ENCODE data around the gene UGGT1. TPM values are rescaled to one million over a fixed set of nuclear protein-coding genes. Genes with fewer than 3 reads are reported as not detected.

The UGGT1 gene
- polyA plus RNA-seq, 3 donors from 2014 or later, result 10.9 to 32.4 (median 11.2) TPM

- H3K4me3 Mint-ChIP-seq, result no peak overlapping the region
- no peaks in the 10 kb centered on the region for H3K36me3 Mint-ChIP-seq
- DNase-seq, result no peak
- H3K27ac Mint-ChIP-seq, result no peak overlapping the region
- peaks cover 0 to 2% (median 0%) of the 10 kb centered on the region in 3 donors for H3K27me3 Mint-ChIP-seq (ENCODE audit: low read depth in 3 of 3)
- H3K9me3 Mint-ChIP-seq, result no peaks in the 10 kb centered on the region
- no peaks in the 10 kb centered on the region for H3K4me1 Mint-ChIP-seq
Measured at GRCh38 chr2:128227862-128228261, 136.9 kb downstream of the UGGT1 start.

DNA sequence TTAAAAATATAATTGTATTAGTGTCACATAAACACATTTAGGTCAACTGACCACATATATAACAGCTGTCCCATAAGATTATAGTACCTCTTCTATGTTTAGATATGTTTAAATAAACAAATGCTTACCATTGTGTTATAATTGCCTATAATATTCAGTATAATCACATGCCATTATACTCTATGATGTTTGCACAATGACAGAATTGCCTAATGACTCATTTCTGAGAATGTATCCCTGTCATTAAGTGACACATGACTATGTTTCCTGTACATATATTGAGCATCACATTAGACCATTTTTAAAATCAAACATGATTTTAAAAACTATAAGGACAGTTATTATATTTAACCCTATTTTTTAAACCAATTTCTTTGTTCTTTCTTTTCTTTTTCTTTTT lies 137.9 kb downstream of the UGGT1 start:
- Mint-ChIP-seq H3K4me1 (peaks cover 4 to 5% of the 10 kb centered on the region in 2 donors), H3K4me3 (no peak overlapping the region), H3K27me3 (ENCODE audit: low read depth in 3 of 3) (peaks cover 0 to 5% (median 0%) of the 10 kb centered on the region in 3 donors)

GRCh38 chr2:128232965-128233789 lies 142.2 kb downstream of the UGGT1 start:
- Mint-ChIP-seq H3K9me3 (no peaks in the 10 kb centered on the region), H3K36me3 (no peaks in the 10 kb centered on the region), H3K4me3 (peak overlapping the region; percentile 83 to 90 (median 86)), H3K27me3 (ENCODE audit: low read depth in 3 of 3) (peaks cover 0 to 9% (median 3%) of the 10 kb centered on the region in 3 donors), H3K4me1 (peaks cover 4 to 7% of the 10 kb centered on the region in 2 donors), H3K27ac (peak overlapping the region in 4 of 6 donors; percentile 64 to 81 (median 70))
- DNase-seq, result peak; percentile 75 to 81 (median 77)

More for the DNA sequence above, 137.9 kb downstream of the UGGT1 start:
- DNase-seq, result no peak
- no peaks in the 10 kb centered on the region for H3K9me3 Mint-ChIP-seq
- H3K36me3 Mint-ChIP-seq, result no peaks in the 10 kb centered on the region
- no peak overlapping the region for H3K27ac Mint-ChIP-seq

DNA sequence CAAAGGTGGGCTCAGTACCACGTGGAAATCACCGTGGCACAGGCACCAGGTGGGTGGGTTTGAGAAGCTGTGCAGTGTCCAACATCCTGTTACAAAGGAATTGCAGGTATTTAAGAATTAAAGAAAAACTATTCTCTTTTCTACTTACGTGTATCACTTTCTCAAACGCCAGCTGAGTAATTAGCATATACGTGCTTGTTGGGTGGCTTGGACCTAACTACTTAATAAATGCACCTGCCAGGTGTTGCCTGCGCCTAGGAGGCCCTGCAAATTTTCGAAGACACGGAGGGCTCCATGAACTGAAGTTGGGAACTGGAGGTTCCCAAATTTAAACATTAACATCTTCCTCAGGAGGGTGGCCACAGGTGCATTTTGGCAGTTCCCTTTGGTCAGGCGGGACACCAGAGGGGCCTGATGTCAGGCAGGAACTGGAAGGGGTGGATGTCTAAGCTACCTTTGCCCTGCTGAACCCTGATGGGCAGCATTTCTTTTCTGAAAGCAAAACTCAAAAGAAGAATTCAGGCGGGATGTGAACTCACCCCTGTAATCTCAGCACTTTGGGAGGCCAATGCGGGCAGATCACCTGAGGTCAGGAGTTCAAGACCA lies 142.9 kb downstream of the UGGT1 start:
- peak overlapping the region in 4 of 6 donors; percentile 64 to 81 (median 70) for H3K27ac Mint-ChIP-seq
- peaks cover 4 to 7% of the 10 kb centered on the region in 2 donors for H3K4me1 Mint-ChIP-seq
- H3K36me3 Mint-ChIP-seq, result no peaks in the 10 kb centered on the region
- peak overlapping the region; percentile 83 to 90 (median 86) for H3K4me3 Mint-ChIP-seq
- H3K27me3 Mint-ChIP-seq (ENCODE audit: low read depth in 3 of 3), result peaks cover 0 to 9% (median 3%) of the 10 kb centered on the region in 3 donors
- H3K9me3 Mint-ChIP-seq, result no peaks in the 10 kb centered on the region
- no peak for DNase-seq

DNA sequence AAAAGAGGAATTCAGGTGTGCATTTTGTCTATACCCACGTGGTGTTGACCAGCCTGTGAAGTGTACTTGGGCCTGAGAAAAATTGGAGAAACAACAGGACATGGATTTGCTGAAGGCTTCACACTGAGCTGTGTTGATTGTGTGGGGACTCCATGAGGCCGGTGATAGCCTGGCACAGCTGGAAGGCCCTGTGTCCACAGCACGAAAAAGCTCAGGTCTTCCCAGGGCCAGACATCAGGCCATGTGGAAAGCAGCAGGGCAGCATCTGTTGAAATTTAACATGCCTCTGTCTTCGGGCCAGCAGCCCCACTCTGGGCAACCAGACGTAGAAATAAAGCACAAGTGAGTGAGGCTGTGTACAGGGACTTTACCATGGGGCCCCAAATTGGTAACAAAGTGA lies 143.6 kb downstream of the UGGT1 start:
- H3K4me1 Mint-ChIP-seq, result peaks cover 4 to 7% of the 10 kb centered on the region in 2 donors
- no peak for DNase-seq
- H3K27ac Mint-ChIP-seq, result no peak overlapping the region
- peak overlapping the region in 1 of 5 donors; percentile 18 for H3K4me3 Mint-ChIP-seq
- peaks cover 0 to 9% (median 3%) of the 10 kb centered on the region in 3 donors for H3K27me3 Mint-ChIP-seq (ENCODE audit: low read depth in 3 of 3)
- H3K9me3 Mint-ChIP-seq, result no peaks in the 10 kb centered on the region
- H3K36me3 Mint-ChIP-seq, result no peaks in the 10 kb centered on the region

DNA sequence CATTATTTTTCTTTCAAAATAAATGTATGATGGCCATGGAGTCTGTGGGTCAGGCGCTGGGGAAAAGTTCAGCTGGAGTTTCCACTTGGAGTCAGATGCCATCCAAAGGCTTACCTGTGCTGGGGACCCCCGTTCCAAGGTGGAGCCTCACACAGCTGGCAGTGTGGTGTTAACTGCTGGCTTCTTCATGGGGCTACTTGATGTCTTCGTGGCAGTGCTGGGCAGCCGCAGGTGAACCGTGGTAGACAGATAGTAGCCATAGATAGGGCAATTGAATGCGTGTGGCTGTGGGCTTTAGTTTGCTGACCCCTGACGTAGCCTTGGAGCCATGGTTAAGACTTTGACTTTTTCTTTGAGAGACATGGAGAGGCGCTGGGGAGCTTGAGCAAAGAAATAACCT lies 144.6 kb downstream of the UGGT1 start:
- H3K9me3 Mint-ChIP-seq, result no peaks in the 10 kb centered on the region
- H3K4me3 Mint-ChIP-seq, result no peak overlapping the region
- H3K27me3 Mint-ChIP-seq (ENCODE audit: low read depth in 3 of 3), result peaks cover 0 to 9% (median 3%) of the 10 kb centered on the region in 3 donors
- no peak for DNase-seq
- H3K36me3 Mint-ChIP-seq, result no peaks in the 10 kb centered on the region
- H3K4me1 Mint-ChIP-seq, result peaks cover 4 to 7% of the 10 kb centered on the region in 2 donors
- H3K27ac Mint-ChIP-seq, result no peak overlapping the region

GRCh38 chr2:128236491-128237035 lies 145.6 kb downstream of the UGGT1 start:
- no peak overlapping the region for H3K4me3 Mint-ChIP-seq
- H3K27ac Mint-ChIP-seq, result no peak overlapping the region
- no peaks in the 10 kb centered on the region for H3K9me3 Mint-ChIP-seq
- peaks cover 0 to 9% (median 3%) of the 10 kb centered on the region in 3 donors for H3K27me3 Mint-ChIP-seq (ENCODE audit: low read depth in 3 of 3)
- H3K4me1 Mint-ChIP-seq, result peaks cover 4 to 7% of the 10 kb centered on the region in 2 donors
- no peaks in the 10 kb centered on the region for H3K36me3 Mint-ChIP-seq
- DNase-seq, result no peak

DNA sequence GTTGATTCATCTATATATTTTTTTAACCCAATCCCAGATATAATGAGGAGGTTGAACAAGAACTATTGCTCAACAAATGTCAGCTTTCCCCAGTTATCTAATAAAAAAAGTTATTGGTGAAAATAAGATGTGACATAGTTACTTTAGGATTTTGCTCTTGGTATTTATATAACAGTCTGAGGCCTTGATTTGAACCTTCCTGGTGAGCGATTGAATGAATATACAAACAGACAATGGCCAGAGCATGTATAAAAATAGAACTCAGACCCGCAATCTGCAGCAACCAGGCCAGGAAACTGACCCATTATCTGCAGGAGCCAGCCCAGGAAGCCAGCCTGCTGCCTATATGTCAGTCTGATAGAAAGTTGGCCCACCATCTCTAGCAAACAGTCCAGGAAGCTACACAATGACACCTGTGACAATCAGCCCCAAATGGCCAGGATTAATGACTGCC lies 146.1 kb downstream of the UGGT1 start:
- Mint-ChIP-seq H3K9me3 (no peaks in the 10 kb centered on the region), H3K27me3 (ENCODE audit: low read depth in 3 of 3) (peaks cover 0 to 9% (median 3%) of the 10 kb centered on the region in 3 donors), H3K36me3 (no peaks in the 10 kb centered on the region), H3K4me3 (no peak overlapping the region), H3K27ac (no peak overlapping the region), H3K4me1 (peaks cover 4 to 7% of the 10 kb centered on the region in 2 donors)
- no peak for DNase-seq

- Mint-ChIP-seq H3K27me3 (ENCODE audit: low read depth in 3 of 3) (peaks cover 0 to 9% (median 3%) of the 10 kb centered on the region in 3 donors), H3K36me3 (no peaks in the 10 kb centered on the region), H3K27ac (no peak overlapping the region), H3K4me1 (peaks cover 4 to 7% of the 10 kb centered on the region in 2 donors), H3K4me3 (no peak overlapping the region), H3K9me3 (no peaks in the 10 kb centered on the region)
- no peak for DNase-seq
Measured at GRCh38 chr2:128237911-128238697, 147.1 kb downstream of the UGGT1 start.

DNA sequence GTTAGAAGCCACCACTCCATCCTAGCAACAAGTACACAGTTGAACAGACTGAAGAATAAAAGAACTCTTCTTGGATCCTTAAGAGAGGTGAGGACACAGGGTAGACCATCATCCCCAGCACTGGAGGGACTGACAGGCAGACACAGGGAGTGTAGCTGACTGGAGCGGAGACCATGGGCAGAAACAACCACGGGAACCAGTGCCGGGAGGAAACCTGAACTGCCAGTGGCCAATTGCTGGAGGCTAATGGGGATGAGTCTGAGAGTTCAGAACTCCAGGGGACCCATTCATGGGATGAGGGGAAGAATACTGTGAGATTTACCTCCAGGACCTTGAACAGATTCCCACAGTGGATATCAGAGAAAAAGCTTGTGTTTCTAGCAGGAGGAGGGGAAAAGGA lies 150.9 kb downstream of the UGGT1 start:
- DNase-seq, result no peak
- Mint-ChIP-seq H3K27ac (no peak overlapping the region), H3K36me3 (no peaks in the 10 kb centered on the region), H3K9me3 (no peaks in the 10 kb centered on the region), H3K27me3 (ENCODE audit: low read depth in 3 of 3) (no peaks in the 10 kb centered on the region), H3K4me1 (no peaks in the 10 kb centered on the region), H3K4me3 (no peak overlapping the region)

Other genes starting within 250 kb of the UGGT1 start
- 10 to 100 TPM; 35.8 to 41.3 (median 35.9) TPM for gene POLR2D, start 233.0 kb upstream of the UGGT1 start, polyA plus RNA-seq
- 1 to 10 TPM; 2.7 to 7.8 (median 4.2) TPM for gene AMMECR1L, start 205.2 kb upstream of the UGGT1 start, polyA plus RNA-seq
- gene SAP130, start 63.1 kb upstream of the UGGT1 start, polyA plus RNA-seq, result 10 to 100 TPM in 1 of 3 donors, 1 to 10 TPM in 2; 3.9 to 13.9 (median 4.4) TPM
- 1 to 10 TPM; 5.1 to 6.6 (median 6.0) TPM for gene HS6ST1, start 227.7 kb downstream of the UGGT1 start, polyA plus RNA-seq

All from immature natural killer cell (primary cell).